Right lobe of liver (tissue), 4 donors: ENCODE measurements around the gene MFRP.

Experiments
- POLR2A ChIP-seq: fragments of 450-650 bp; IDR thresholded peaks from one replicate; pipeline ENCODE4 v1.6.1; 2017; ENCODE audit warnings: antibody characterized with exemption, mild to moderate bottlenecking
- TF ChIP-seq, protein P1 (sequence below), 4 donors: fragments of 200-600 bp in 3 of 4; fragments of 450-650 bp in 1 of 4; IDR thresholded peaks; one replicate each; pipeline versions ENCODE4 v1.5.1 to v1.8.0; 2016 to 2022; ENCODE audit warnings: antibody characterized with exemption in 4 of 4, mild to moderate bottlenecking in 2 of 4
- donor health status: DM: no; HTN: no; CAD: no.
- donor health status: DM: no; HTN: no; CAD: no.
- donor health status: DM: no; HTN: yes; CAD: no.

DNA sequence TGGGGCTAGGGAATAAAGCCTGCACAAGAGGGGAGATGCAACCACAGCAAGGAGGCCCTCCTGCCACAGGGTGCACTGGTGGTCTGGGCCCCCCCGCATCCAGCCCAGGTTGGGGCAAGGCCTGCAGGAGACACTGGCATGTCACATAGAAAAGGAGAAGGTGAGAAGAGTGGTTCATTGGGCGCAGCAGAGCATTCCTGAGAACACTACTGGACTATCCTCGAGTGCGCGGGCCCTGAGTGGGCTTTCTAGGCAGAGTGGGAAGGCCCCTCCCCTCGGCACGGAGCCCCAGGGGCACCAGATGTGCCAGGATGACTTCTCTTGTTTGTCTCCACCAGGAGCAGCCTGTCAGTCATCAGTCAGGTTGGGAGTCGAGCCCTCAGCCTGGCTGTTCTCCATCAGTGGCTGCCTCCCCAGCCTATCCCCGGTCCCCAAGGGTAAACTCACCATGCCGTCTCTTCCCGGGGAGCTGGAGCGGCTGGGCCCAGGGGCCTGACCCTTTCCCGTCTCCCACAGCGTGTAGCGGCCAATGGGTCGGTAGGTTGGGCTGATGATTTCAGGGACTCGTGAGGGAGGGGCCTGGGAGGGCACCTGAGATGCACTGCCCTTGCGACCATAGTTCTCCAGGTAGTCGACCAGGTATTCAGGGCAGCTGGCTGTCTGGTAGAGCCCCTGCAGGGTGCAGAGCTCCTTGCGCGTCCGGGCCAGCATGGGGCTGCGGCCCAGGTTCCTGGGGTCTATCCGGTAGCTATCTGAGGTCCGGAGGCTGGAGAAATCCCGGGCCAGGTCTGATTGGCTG, 26.0 kb upstream of the MFRP start:
- TF ChIP-seq, protein P1, sequence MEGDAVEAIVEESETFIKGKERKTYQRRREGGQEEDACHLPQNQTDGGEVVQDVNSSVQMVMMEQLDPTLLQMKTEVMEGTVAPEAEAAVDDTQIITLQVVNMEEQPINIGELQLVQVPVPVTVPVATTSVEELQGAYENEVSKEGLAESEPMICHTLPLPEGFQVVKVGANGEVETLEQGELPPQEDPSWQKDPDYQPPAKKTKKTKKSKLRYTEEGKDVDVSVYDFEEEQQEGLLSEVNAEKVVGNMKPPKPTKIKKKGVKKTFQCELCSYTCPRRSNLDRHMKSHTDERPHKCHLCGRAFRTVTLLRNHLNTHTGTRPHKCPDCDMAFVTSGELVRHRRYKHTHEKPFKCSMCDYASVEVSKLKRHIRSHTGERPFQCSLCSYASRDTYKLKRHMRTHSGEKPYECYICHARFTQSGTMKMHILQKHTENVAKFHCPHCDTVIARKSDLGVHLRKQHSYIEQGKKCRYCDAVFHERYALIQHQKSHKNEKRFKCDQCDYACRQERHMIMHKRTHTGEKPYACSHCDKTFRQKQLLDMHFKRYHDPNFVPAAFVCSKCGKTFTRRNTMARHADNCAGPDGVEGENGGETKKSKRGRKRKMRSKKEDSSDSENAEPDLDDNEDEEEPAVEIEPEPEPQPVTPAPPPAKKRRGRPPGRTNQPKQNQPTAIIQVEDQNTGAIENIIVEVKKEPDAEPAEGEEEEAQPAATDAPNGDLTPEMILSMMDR (IDR thresholded peaks at IDR 0.05), result no peak
- TF ChIP-seq POLR2A, result no peak
